Activated T-helper 17 cell treated with anti-CD3 and anti-CD28 coated beads, Interleukin-2, amount 50 U/mL, for 72 hours (primary cell): ENCODE data around the gene CIDEB. TPM values are rescaled to one million over a fixed set of nuclear protein-coding genes. Genes with fewer than 3 reads are reported as not detected.

Experiments
- ATAC-seq: fragments of 150-1000 bp; cut with Tn5 transposase; replicated peaks from 2 replicates; pipeline ENCODE4 v1.10.0; 2021; ENCODE audit warnings: mild to moderate bottlenecking, moderate library complexity
- H3K27ac Mint-ChIP-seq: one replicate; pipeline ENCODE4 v1.8.0; 2022; ENCODE audit warnings: mixed read lengths
- H3K27me3 Mint-ChIP-seq: one replicate; pipeline ENCODE4 v1.8.0; 2022; ENCODE audit warnings: mixed read lengths
- H3K36me3 Mint-ChIP-seq: one replicate; pipeline ENCODE4 v1.8.0; 2022; ENCODE audit warnings: low read depth, mild to moderate bottlenecking, mixed read lengths
- H3K4me1 Mint-ChIP-seq: one replicate; pipeline ENCODE4 v1.8.0; 2022; ENCODE audit warnings: mixed read lengths
- H3K4me3 Mint-ChIP-seq: one replicate; pipeline ENCODE4 v1.8.0; 2022; ENCODE audit warnings: mild to moderate bottlenecking, mixed read lengths
- H3K9me3 Mint-ChIP-seq: one replicate; pipeline ENCODE4 v1.8.0; 2022; ENCODE audit warnings: mixed read lengths
- total RNA-seq, 2 donors: library from RNA; stranded (reverse); gene quantifications; one replicate each; pipeline ENCODE4 v1.2.3, GENCODE V29; 2022

CIDEB gene
- total RNA-seq, 2 donors from 2014 or later = 14.9 to 28.1 TPM

DNA sequence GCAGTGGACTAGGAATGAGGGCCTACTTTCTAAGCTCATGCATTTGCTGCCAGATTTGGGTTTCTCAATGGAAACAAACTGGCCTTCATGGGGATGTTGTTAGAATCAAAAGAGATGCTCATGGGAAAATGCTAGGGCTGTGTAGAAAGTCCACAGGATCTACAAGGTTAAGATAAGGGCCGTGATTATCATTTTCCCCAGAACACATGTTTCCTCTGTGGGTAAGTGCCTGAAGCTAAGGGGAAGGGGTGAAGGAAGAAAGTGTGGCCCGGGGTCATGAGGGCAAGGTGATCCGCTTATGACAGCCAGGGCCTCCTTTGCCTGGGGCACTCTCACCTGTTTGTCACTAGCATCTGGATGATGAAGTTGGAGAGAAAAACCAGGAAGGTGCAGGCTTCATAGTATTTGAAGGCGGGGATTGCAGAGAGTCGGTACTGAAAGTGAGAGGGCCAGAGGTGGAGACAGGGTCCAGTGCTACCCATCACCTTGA, 17.3 kb upstream of the CIDEB start:
- Mint-ChIP-seq H3K9me3 (no peaks in the 10 kb centered on the region), H3K27me3 (no peaks in the 10 kb centered on the region), H3K36me3 (no peaks in the 10 kb centered on the region), H3K4me3 (no peak overlapping the region), H3K27ac (no peak overlapping the region), H3K4me1 (peaks cover 6% of the 10 kb centered on the region)
- no peak for ATAC-seq

DNA sequence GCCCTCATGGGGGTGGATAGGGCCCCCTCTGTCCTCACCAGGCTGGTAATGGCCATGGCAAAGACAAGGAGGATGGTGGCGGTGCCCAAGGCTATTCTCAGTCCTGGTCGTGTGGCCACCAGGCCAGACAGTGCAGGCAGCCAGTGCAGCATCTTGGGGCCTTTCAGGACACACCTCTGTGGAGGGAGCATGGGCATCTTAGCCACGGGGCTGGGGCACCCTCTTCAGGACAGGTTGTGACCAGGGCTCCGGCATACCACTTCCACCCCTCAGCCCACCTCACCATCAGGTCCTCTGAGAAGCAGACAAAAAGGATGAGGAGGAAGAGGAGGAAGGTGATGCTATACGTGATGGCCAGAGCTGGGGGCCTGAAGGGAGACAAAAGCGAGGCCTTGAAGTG, 16.2 kb upstream of the CIDEB start:
- H3K27me3 Mint-ChIP-seq = peaks cover 4% of the 10 kb centered on the region

DNA sequence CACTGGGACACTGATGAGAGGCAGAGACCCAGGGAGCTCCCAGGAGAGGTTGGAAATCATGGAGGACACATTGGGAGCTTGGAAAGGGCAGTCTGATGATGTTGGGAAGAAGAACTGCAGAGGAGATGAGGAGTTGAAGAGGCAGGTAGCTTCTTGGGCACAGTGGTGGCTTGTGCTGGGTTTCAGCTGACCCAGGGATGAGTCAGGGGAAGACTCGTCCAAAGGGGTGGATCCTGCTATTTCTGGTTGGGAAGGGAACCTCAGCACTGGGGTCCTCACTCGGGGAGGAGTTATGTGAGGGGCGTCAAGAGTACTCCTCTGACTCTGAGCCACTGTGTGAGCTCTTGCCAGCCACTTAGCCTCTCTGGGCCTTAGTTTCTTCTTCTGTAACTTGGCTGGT, 15.6 kb upstream of the CIDEB start:
- H3K36me3 Mint-ChIP-seq = no peaks in the 10 kb centered on the region
- no peaks in the 10 kb centered on the region for H3K9me3 Mint-ChIP-seq
- H3K27me3 Mint-ChIP-seq = peaks cover 4% of the 10 kb centered on the region
- no peak overlapping the region for H3K4me3 Mint-ChIP-seq
- H3K27ac Mint-ChIP-seq = no peak overlapping the region
- ATAC-seq = no peak
- peaks cover 4% of the 10 kb centered on the region for H3K4me1 Mint-ChIP-seq

More for the DNA sequence above, 16.2 kb upstream of the CIDEB start:
- H3K27ac Mint-ChIP-seq = no peak overlapping the region
- no peaks in the 10 kb centered on the region for H3K36me3 Mint-ChIP-seq
- no peak overlapping the region for H3K4me3 Mint-ChIP-seq
- H3K9me3 Mint-ChIP-seq = no peaks in the 10 kb centered on the region
- ATAC-seq = no peak
- H3K4me1 Mint-ChIP-seq = peaks cover 10% of the 10 kb centered on the region

DNA sequence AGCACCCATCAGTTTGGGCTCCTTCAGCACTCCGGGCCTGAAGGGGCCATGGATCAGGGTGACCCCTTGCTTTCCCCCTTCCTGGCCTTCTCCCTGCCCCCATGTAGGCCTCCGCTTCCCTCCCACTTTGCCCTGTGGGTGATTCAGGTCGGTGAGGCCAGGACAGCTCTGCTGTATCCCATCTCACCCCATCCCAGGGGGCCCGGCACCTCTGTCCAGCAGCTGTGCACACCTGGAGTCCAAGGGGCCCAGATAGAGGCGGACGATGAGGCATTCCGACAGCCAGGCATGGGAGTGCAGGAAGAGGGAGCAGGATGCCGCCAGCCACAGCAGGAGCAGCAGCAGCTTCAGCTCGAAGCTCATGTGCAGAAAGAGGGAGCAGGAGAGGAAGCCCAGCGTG, 14.9 kb upstream of the CIDEB start:
- H3K27me3 Mint-ChIP-seq = peaks cover 4% of the 10 kb centered on the region
- H3K4me3 Mint-ChIP-seq = no peak overlapping the region
- H3K9me3 Mint-ChIP-seq = no peaks in the 10 kb centered on the region
- ATAC-seq = no peak
- H3K36me3 Mint-ChIP-seq = no peaks in the 10 kb centered on the region
- no peak overlapping the region for H3K27ac Mint-ChIP-seq
- H3K4me1 Mint-ChIP-seq = peaks cover 7% of the 10 kb centered on the region

DNA sequence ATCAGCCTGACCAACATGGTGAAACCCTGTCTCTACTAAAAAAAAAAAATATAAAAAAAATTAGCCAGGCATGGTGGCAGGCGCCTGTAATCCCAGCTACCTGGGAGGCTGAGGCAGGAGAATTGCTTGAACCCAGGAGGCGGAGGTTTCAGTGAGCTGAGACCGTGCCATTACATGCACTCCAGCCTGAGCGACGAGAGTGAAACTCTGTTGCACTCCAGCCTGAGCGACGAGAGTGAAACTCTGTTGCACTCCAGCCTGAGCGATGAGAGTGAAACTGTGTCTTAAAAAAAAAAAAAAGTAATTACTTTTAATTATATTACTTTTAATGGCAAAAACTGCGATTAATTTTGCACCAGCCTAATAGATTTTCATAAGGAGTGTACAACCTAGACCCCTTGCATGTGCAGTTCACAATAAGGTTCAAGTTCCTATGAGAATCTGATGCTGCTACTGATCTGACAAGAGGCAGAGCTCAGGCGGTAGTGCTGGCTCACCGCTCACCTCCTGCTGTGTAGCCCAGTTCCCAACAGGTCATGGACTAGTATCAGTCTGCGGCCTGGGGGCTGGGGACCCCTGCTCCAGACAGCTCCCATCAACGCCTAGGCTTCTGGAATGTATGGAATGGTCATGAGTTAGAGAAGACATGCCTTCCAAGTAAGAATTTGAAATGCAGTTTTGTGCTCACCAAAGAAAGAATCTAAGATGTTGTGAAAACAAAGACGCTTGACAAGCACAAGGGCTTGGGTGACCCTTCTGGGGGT, 13.6 kb upstream of the CIDEB start:
- Mint-ChIP-seq H3K4me3 (no peak overlapping the region), H3K4me1 (peaks cover 14% of the 10 kb centered on the region), H3K27ac (no peak overlapping the region), H3K36me3 (no peaks in the 10 kb centered on the region), H3K27me3 (peaks cover 4% of the 10 kb centered on the region), H3K9me3 (no peaks in the 10 kb centered on the region)
- no peak for ATAC-seq

DNA sequence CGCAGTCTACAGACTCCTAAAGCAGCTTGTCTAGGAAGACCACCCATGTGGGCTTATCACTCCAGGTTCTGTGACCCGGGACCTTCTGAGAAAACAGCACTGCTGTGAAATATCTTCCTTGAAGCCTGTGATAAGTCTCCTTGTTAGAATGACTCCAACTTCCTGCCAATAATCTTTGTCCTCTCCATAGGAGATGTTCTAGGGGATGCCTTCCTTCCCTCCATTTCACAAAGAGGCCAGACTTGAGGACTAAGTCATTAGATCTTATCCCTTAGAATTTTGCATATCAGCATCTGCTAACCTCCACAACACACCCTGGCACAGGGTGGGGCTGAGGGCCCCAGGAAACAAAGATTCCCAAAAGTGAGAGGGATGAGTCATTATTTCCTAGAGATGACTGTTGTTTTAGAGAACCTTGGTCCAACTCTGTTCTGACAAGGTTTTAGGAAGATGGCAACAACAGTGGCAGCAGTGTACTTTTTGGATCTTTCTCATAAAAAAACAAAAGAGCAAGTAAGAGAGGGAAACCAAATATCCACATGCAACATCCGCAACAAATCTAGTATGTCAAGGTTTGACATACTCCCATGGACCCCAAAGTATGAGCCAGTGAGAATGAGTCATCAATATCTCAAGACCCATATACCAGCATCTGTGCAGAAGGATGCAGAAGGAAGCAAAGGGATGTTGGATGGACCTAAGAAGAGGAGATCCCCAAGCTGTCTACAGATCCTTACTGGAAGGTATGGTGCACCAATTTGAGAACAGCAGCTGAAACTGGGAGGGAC, 9.6 kb upstream of the CIDEB start:
- Mint-ChIP-seq H3K36me3 (no peaks in the 10 kb centered on the region), H3K4me3 (no peak overlapping the region), H3K27ac (peak overlapping the region; percentile 88), H3K4me1 (peaks cover 35% of the 10 kb centered on the region), H3K9me3 (no peaks in the 10 kb centered on the region), H3K27me3 (peaks cover 4% of the 10 kb centered on the region)
- peak; percentile 56 for ATAC-seq

DNA sequence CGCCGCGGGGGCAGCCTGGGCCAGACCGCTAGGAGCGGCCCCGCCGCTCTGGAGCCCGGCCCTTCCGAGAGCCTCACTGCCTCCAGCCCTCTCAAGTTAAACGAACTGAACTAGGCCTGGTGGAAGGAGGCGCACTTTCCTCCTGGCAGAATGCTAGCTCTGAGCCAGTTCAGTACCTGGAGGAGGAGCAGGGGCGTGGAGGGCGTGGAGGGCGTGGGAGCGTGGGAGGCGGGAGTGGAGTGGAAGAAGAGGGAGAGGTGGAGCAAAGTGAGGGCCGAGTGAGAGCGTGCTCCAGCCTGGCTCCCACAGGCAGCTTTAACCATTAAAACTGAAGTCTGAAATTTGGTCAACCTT, 8.8 kb upstream of the CIDEB start:
- Mint-ChIP-seq H3K9me3 (no peaks in the 10 kb centered on the region), H3K27ac (no peak overlapping the region), H3K27me3 (peaks cover 4% of the 10 kb centered on the region), H3K36me3 (no peaks in the 10 kb centered on the region), H3K4me1 (peaks cover 40% of the 10 kb centered on the region), H3K4me3 (no peak overlapping the region)
- no peak for ATAC-seq

DNA sequence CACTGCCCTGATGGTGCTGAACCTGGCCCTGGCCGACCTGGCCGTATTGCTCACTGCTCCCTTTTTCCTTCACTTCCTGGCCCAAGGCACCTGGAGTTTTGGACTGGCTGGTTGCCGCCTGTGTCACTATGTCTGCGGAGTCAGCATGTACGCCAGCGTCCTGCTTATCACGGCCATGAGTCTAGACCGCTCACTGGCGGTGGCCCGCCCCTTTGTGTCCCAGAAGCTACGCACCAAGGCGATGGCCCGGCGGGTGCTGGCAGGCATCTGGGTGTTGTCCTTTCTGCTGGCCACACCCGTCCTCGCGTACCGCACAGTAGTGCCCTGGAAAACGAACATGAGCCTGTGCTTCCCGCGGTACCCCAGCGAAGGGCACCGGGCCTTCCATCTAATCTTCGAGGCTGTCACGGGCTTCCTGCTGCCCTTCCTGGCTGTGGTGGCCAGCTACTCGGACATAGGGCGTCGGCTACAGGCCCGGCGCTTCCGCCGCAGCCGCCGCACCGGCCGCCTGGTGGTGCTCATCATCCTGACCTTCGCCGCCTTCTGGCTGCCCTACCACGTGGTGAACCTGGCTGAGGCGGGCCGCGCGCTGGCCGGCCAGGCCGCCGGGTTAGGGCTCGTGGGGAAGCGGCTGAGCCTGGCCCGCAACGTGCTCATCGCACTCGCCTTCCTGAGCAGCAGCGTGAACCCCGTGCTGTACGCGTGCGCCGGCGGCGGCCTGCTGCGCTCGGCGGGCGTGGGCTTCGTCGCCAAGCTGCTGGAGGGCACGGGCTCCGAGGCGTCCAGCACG, 8.2 kb upstream of the CIDEB start:
- Mint-ChIP-seq H3K36me3 (no peaks in the 10 kb centered on the region), H3K27me3 (peaks cover 4% of the 10 kb centered on the region), H3K27ac (no peak overlapping the region), H3K9me3 (no peaks in the 10 kb centered on the region), H3K4me1 (peaks cover 40% of the 10 kb centered on the region), H3K4me3 (no peak overlapping the region)
- ATAC-seq = no peak

DNA sequence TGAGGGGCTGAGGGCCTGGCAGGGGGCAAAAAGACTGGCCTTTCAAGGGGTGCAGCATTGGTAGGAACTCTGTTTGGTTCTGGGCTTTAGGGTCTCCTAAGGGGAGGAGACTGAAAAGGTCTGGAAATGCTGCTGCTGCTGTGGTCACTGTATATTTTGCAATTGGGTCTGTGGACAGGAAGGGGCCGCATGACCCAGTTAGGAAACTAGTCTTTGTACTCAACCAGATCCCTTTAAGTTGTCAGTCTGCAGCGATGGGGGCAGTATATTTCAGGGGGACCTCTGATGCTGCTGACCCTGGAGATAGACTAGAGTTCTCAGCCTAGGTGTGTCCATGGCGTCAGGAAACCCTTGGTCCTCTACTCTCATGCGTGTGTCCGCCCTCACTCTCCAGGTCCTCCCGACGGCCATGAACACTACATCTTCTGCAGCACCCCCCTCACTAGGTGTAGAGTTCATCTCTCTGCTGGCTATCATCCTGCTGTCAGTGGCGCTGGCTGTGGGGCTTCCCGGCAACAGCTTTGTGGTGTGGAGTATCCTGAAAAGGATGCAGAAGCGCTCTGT, 7.5 kb upstream of the CIDEB start:
- ATAC-seq = no peak
- Mint-ChIP-seq H3K27ac (no peak overlapping the region), H3K4me1 (peaks cover 41% of the 10 kb centered on the region), H3K9me3 (no peaks in the 10 kb centered on the region), H3K27me3 (peaks cover 4% of the 10 kb centered on the region), H3K36me3 (no peaks in the 10 kb centered on the region), H3K4me3 (no peak overlapping the region)

DNA sequence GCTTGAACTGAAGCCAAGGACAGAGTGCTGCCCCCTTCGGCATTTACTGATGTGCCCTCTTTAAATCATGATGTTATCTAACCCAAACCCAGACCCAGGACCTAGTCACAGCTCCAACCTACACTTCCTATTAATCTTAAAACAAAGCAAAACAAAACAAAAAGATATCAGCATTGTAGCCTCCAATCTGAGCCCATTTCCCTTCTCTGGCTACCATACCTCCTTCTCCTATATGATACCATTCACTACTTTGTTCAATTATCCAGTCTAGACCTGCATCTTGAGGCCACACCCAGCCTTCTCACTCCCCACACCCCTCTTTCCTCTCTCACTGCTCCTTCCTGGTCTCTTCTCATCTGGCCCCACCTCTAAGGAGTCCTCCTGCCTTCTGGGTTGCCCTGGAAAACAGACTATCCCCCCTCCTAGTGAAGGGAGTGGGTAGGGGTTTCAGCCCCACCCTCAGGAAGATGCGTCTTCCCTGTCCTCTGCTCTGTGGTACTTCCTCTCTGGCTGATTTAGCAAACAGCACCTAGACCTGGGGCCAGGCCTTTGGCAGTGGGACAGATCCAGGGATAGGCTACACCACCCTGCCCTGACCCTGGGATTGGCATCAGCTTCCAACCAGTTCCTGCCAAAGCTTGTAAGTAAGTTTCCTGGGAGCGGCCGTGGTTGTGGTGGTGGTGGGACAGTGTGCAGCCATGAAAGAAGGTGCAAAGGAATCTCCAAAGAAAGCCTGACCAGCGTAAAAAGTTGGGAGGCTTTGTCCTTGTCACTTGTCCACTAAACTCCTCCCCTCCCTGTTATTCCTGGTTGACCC, 6.8 kb upstream of the CIDEB start:
- H3K36me3 Mint-ChIP-seq = peaks cover under 1% of the 10 kb centered on the region
- peak overlapping the region; percentile 87 for H3K4me3 Mint-ChIP-seq
- H3K27me3 Mint-ChIP-seq = peaks cover 4% of the 10 kb centered on the region
- H3K4me1 Mint-ChIP-seq = peaks cover 46% of the 10 kb centered on the region
- H3K9me3 Mint-ChIP-seq = no peaks in the 10 kb centered on the region
- peak overlapping the region; percentile 86 for H3K27ac Mint-ChIP-seq
- ATAC-seq = no peak

DNA sequence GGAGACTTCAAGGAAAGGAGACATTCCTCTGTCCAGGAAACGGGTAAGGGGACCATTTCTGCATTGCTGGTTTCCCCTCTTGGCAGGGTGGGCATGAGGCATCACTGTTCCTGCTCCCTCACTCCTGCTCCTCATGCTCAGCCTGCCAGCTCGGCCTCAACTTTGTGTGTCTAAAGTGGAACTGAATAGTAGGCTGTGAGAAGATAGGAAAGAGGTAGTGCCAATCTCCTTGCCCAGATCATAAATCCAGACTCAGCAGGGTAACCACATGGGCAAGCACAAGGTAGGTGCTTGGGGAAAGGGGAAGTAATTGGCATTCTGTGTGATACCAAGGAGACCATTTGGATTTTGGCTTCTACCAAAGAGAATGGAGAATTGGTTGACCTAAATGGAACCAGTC, 6.1 kb upstream of the CIDEB start:
- Mint-ChIP-seq H3K27ac (peak overlapping the region; percentile 86), H3K9me3 (no peaks in the 10 kb centered on the region), H3K27me3 (no peaks in the 10 kb centered on the region), H3K4me1 (peaks cover 49% of the 10 kb centered on the region), H3K36me3 (peaks cover 7% of the 10 kb centered on the region), H3K4me3 (peak overlapping the region; percentile 87)
- ATAC-seq = no peak

DNA sequence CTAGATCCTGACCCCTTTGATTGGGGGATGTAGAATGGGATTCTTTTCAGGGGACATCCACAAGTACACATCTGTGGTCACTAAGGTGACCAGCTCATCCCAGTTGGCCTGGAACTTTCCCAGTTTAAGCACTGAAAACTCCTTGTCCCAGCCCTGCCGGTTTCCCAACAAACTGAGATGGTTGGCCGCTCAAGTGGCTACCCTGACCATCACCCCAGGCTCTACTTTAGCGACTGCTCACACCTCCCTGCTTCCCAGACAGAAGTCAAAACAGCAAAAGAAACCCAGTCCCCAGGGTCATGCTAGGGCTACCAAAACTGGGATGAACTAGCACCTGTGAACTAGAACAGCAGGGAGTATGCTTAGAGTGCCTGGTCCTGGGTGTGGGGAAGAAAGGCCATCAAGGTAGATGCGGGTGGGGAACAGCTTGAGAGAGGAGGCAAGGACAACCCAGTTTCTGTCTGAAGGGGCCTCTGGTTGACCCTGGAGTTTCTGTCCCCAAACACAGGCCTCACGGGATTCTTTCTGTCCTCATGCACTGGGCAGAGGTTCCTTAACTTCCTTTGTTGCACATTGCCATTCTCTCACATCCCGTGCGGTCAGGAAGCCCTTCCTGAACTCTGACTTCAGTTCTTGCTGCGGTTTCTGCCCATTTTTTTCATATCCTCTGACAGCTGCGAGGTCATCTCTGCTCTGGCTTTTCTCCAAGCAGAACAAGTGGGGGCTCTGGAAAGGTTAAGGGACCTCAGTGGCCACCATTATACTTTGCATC, 5.1 kb upstream of the CIDEB start:
- peaks cover 55% of the 10 kb centered on the region for H3K4me1 Mint-ChIP-seq
- no peaks in the 10 kb centered on the region for H3K27me3 Mint-ChIP-seq
- H3K4me3 Mint-ChIP-seq = peak overlapping the region; percentile 87
- peak overlapping the region; percentile 86 for H3K27ac Mint-ChIP-seq
- no peaks in the 10 kb centered on the region for H3K9me3 Mint-ChIP-seq
- peak; percentile 13 for ATAC-seq
- H3K36me3 Mint-ChIP-seq = peaks cover 16% of the 10 kb centered on the region
